Measurements from ENCODE around the gene ZDHHC11. TPM values are rescaled to one million over a fixed set of nuclear protein-coding genes. Genes with fewer than 3 reads are reported as not detected.

Gene ZDHHC11
- polyA plus RNA-seq (ENCODE audit: insufficient read length in 3 of 3), result 1 to 10 TPM; 3.5 to 5.9 (median 4.2) TPM

- no peak for DNase-seq (ENCODE audit: low read depth in 3 of 3, low spot score in 2 of 3)
Measured at GRCh38 chr5:850511-851006, at the start of gene ZDHHC11. ZDHHC11 (minus strand) TSS chr5:850986; CDS start chr5:850602, 384 bp downstream.

- DNase-seq (ENCODE audit: low read depth in 3 of 3, low spot score in 2 of 3), result no peak
Measured at GRCh38 chr5:893711-894110, 42.9 kb upstream of the ZDHHC11 start.

GRCh38 chr5:893137-893506, 42.3 kb upstream of the ZDHHC11 start:
- no peak for DNase-seq (ENCODE audit: low read depth in 3 of 3, low spot score in 2 of 3)

DNA sequence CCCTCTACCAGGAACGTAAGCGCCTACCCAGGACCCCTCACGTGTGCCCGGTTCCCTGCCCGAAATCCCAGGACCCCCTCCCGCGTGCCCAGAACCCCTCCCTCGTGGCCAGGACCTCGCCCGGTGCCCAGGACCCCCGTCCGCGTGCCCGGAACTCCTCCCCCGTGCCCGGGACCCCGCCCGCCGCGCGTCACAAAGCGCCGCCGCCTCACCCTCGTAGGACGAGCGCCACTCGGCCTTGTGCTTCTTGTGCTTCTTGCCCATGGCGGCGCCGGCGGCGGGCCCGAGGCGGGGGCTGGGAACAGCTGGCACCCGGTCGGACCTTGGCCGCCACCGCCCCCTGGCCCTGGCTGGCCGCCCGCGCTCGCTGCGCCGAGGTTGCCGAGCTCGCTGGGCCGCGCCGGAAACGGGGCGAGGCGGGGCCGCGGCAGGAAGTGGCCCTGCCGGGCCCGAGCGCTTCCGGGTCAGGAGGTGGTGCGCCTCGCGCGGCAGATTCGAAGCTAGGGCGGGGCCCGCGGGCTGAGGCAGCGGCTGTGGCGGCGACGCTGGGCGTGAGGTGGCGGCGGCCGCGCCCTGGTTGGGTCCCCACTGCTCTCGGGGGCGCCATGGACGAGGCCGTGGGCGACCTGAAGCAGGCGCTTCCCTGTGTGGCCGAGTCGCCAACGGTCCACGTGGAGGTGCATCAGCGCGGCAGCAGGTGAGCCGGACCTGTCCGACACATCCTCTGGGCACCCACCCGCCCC, 41.8 kb upstream of the ZDHHC11 start, which contains the start of the genes BRD9 and TRIP13:
BRD9 (minus strand) TSS at position 408 of the 743 bp plus-strand sequence; CDS start at position 264, 144 bp downstream.
TRIP13 (plus strand) TSS at position 491 of the 743 bp plus-strand sequence; CDS start at position 606, 115 bp downstream.
- DNase-seq (ENCODE audit: low read depth in 3 of 3, low spot score in 2 of 3), result peak; percentile 14 to 59 (median 51)

- DNase-seq (ENCODE audit: low read depth in 3 of 3, low spot score in 2 of 3), result no peak
Measured at GRCh38 chr5:891837-892393, 41.1 kb upstream of the ZDHHC11 start.

DNA sequence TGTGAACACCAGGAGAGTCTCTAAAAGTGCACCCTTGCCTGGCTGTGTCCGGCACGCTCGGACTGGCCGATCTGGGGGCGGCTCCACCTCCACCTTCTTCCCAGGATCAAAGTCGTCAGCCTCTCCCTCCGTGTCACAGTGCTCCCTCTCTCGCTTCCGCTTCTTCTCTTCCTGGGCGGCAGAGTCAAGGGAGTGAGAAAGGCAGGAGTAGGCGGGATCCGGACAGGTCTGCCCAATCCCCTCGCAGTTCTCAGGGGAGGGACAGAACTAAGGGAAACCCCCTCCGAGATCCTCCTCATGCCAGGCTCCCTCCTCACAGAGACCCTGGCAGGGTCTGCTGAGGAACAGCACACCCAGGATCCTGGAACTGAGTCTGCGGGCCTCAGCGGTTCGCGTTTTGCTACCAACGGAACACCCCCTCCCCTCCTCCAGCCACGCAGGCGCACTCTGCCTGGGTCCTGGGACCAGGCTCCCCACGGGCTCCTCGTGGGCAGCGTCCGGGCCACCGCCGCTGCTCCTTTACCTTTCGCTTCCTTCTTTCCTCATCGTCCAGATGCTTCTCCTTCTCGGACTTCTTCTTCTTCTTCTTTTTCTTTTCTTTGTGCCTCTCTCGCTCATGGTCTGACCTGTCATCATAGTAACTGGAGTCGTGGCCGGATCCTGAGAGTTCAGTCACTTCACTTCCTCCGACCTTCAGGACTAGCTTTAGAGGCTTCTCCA, 40.5 kb upstream of the ZDHHC11 start:
- DNase-seq (ENCODE audit: low read depth in 3 of 3, low spot score in 2 of 3), result no peak

- DNase-seq (ENCODE audit: low read depth in 3 of 3, low spot score in 2 of 3), result no peak
Measured at GRCh38 chr5:889075-889710, 38.4 kb upstream of the ZDHHC11 start.

DNA sequence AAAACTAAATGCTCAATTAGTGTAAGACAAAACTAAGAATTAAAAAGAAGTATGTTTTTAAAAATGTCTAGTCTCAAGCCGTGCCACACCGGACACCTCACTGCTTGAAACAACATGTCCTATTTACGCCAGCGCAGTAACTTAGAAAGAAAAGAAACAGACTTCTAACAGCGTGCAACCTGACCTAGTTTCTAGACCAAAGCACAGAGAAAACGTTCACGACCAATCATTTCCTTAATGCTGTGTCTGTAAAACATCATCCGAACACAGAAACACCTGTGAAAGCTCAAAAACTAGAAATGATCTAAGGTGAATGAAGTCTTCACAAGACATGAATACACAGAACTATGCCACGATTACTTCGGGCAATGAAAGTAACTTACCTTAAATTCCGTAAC, 37.9 kb upstream of the ZDHHC11 start:
- no peak for DNase-seq (ENCODE audit: low read depth in 3 of 3, low spot score in 2 of 3)

GRCh38 chr5:887947-888637, 37.3 kb upstream of the ZDHHC11 start:
- no peak for DNase-seq (ENCODE audit: low read depth in 3 of 3, low spot score in 2 of 3)

DNA sequence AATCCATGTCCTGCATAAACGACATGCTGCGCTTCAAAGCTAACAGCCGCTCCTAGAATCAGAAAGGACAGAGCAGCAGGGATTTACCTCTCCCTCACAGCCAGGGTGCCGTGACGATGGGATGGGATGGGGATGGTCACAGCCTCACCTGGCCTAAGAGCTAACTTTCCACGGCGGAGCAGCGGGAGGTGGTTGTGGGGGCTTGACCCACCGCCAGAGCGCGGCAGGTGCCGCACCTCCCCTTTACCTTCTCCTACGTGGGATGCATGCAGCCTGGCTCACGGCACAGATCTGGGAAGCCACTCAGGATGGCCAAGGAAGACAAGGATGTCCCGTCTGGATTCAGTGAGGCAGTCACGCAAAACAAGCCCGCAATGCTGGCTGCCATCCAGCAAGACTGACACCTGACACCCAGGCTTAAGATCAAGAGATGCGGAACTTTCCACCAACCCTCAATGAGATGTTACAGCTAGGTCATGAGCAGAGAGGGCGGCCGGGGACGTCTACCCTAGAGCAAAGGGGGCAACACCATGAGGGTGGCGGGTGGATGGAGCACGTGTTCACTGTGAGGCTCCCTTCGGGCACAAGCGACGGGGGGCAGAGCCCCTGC, 36.0 kb upstream of the ZDHHC11 start:
- no peak for DNase-seq (ENCODE audit: low read depth in 3 of 3, low spot score in 2 of 3)

DNA sequence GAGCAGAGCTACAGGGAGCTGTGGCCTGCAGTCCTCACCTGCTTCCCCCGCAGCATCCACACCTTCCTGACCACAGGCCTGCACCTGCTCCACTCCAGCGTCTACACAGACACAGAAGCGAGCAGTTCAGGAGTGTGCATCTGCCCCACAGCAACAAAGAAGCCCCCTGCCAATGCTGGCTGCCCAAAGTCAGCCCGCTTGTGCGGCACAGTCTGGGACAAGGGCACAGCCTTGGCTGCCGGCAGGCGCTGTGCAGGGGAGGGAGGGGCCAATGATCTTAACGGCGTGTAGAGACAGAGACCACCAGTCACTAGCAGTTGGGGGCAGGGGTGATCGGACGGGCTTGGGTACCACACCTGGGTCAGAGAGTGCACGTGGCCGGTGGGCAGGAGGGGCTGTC, 35.2 kb upstream of the ZDHHC11 start:
- no peak for DNase-seq (ENCODE audit: low read depth in 3 of 3, low spot score in 2 of 3)

DNA sequence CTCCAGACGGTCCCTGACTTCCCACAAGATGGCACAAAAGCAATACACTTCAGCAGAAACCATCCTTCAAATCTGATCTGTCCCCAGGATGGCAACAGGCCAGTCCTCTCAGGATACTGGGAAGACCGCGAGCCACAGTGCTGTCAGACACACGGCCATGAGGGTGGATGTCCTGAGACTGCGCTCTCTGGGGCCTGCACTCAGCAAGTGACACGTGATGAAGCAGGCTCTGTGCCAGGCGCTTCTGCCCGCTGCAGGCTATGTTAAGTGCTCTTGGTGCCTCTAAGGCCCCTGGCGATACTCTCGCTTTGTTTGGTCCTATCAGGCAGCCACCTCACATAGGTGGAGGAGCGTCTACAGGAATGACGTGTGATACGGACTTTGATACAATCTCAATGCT, 34.7 kb upstream of the ZDHHC11 start:
- DNase-seq (ENCODE audit: low read depth in 3 of 3, low spot score in 2 of 3), result no peak

GRCh38 chr5:885127-885442, 34.3 kb upstream of the ZDHHC11 start:
- no peak for DNase-seq (ENCODE audit: low read depth in 3 of 3, low spot score in 2 of 3)

DNA sequence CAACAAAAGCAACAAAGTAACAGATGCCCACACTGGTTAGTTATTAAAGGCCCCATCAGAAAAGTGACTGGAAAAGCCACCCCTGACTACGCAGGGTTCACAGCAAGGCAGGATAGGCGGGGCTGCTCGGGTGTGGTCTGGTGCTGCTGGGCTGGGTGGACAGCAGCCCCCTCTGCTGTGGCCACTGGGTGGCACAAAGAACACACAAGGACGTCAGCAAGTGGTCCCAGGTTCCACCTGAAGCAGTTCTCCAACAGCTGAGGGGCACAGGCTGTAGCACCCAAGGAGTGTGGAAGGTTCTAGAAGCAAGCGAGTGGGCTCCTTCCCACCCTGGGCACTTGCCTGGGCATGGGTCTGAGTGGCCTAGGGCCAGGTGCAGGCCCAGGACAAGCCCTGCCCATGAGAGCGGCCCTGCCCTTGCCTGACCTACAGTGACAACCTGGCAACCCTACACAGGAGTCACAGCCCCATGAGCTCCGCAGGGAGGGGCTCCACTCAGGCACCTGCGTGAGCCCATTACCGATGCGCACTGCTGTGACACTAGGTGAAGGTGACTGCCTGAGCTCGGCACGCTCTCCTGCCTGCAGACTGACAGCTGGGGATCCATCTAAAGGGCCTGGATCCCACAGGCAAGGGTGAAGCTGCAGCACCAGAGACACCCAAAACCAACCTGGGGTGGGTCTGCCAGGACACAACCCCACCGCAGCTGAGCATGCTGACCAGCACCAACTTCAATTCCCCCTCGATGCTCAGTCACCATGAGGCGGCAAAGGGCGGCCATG, 33.8 kb upstream of the ZDHHC11 start:
- no peak for DNase-seq (ENCODE audit: low read depth in 3 of 3, low spot score in 2 of 3)

GRCh38 chr5:883475-884181, 32.8 kb upstream of the ZDHHC11 start:
- no peak for DNase-seq (ENCODE audit: low read depth in 3 of 3, low spot score in 2 of 3)

DNA sequence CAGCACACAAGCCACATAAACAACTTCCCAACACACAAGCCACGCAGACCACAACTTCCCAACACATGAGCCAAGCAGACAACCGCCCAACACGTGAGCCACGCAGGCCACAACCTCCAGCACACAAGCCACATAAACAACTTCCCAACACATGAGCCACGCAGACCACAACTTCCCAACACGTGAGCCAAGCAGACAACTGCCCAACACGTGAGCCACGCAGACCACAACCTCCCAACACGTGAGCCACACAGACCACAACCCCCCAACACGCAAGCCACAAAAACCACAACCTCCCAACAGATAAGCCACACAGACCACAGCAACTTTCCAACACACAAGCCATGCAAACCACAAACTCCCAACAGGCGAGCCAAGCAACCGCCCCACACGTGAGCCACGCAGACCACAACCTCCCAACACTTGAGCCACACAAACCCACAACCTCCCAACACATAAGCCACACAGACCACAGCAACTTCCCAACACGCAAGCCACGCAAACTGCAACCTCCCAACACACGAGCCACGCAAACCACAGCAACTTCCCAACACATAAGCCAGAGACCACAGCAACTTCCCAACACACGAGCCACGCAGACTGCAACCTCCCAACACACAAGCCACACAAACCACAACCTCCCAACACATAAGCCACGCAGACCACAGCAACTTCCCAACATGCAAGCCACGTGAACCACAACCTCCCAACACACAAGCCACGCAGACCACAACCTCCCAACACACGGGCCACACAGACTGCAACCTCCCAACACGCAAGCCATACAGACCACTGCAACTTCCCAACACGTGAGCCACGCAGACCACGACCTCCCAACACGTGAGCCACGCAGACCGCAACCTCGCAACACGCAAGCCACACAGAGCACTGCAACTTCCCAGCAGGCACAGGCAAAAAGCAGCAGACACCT, 31.7 kb upstream of the ZDHHC11 start:
- no peak for DNase-seq (ENCODE audit: low read depth in 3 of 3, low spot score in 2 of 3)

GRCh38 chr5:881551-881935, 30.8 kb upstream of the ZDHHC11 start:
- no peak for DNase-seq (ENCODE audit: low read depth in 3 of 3, low spot score in 2 of 3)

Data from right renal cortex interstitium (tissue), 3 donors.